ENCODE measurements around the gene DCBLD2.

Gene DCBLD2

GRCh38 chr3:98901392-98902350 is at the start of gene DCBLD2:
TSS of gene DCBLD2 (minus strand) at chr3:98901695. CDS start at chr3:98901326, 369 bp downstream.
- peak; percentile 90 to 91 for DNase-seq (ENCODE audit: low read depth in 2 of 2)

GRCh38 chr3:98945666-98946065 is 44.2 kb upstream of the DCBLD2 start:
- DNase-seq (ENCODE audit: low read depth in 2 of 2) = no peak

- DNase-seq (ENCODE audit: low read depth in 2 of 2) = no peak
Measured at GRCh38 chr3:98945101-98945524, 43.6 kb upstream of the DCBLD2 start.

- DNase-seq (ENCODE audit: low read depth in 2 of 2) = no peak
Measured at GRCh38 chr3:98930413-98930812, 28.9 kb upstream of the DCBLD2 start.

GRCh38 chr3:98921957-98922356 is 20.5 kb upstream of the DCBLD2 start:
- no peak for DNase-seq (ENCODE audit: low read depth in 2 of 2)

GRCh38 chr3:98920166-98920565 is 18.7 kb upstream of the DCBLD2 start:
- DNase-seq (ENCODE audit: low read depth in 2 of 2) = no peak

GRCh38 chr3:98918586-98918985 is 17.1 kb upstream of the DCBLD2 start:
- DNase-seq (ENCODE audit: low read depth in 2 of 2) = no peak

- DNase-seq (ENCODE audit: low read depth in 2 of 2) = no peak
Measured at GRCh38 chr3:98917608-98918007, 16.1 kb upstream of the DCBLD2 start.

GRCh38 chr3:98914210-98915080 is 12.9 kb upstream of the DCBLD2 start:
- no peak for DNase-seq (ENCODE audit: low read depth in 2 of 2)

- DNase-seq (ENCODE audit: low read depth in 2 of 2) = no peak
Measured at GRCh38 chr3:98912448-98912847, 11.0 kb upstream of the DCBLD2 start.

GRCh38 chr3:98906230-98906629 is 4.7 kb upstream of the DCBLD2 start:
- DNase-seq (ENCODE audit: low read depth in 2 of 2) = no peak

- no peak for DNase-seq (ENCODE audit: low read depth in 2 of 2)
Measured at GRCh38 chr3:98903705-98904481, 2.4 kb upstream of the DCBLD2 start.

GRCh38 chr3:98903099-98903498 is 1.6 kb upstream of the DCBLD2 start:
- DNase-seq (ENCODE audit: low read depth in 2 of 2) = no peak

- DNase-seq (ENCODE audit: low read depth in 2 of 2) = no peak
Measured at GRCh38 chr3:98902351-98902740, 851 bp upstream of the DCBLD2 start.

GRCh38 chr3:98901119-98901391 is 440 bp downstream of the DCBLD2 start:
- DNase-seq (ENCODE audit: low read depth in 2 of 2) = no peak

GRCh38 chr3:98900265-98901118 is 1.0 kb downstream of the DCBLD2 start:
- peak in 1 of 2 donors; percentile 2 for DNase-seq (ENCODE audit: low read depth in 2 of 2)

- no peak for DNase-seq (ENCODE audit: low read depth in 2 of 2)
Measured at GRCh38 chr3:98897701-98898100, 3.8 kb downstream of the DCBLD2 start.

GRCh38 chr3:98894791-98895576 is 6.5 kb downstream of the DCBLD2 start:
- no peak for DNase-seq (ENCODE audit: low read depth in 2 of 2)

- no peak for DNase-seq (ENCODE audit: low read depth in 2 of 2)
Measured at GRCh38 chr3:98893740-98894139, 7.8 kb downstream of the DCBLD2 start.

- DNase-seq (ENCODE audit: low read depth in 2 of 2) = no peak
Measured at GRCh38 chr3:98892263-98892662, 9.2 kb downstream of the DCBLD2 start.

Data from stimulated activated CD4-positive, alpha-beta T cell treated with anti-CD3 and anti-CD28 coated beads, Interleukin-15, amount 100 ng/mL, for 48 hours (primary cell).